Activated T-helper 1 cell treated with Interleukin-2 at 50 U/mL for 16 hours (primary cell): ENCODE measurements around the gene TCEAL7.
A peak's percentile ranks its signal among the peaks of the same experiment; 100 is the strongest.
"Not testable (repeated sequence)": the region's sequence is repeated elsewhere in the genome, so short reads cannot be mapped to it uniquely, and the experiment has no call there.

Experiments used
- DNase-seq: peaks from one replicate; pipeline ENCODE4 v3.0.0-alpha.2; 2020; ENCODE audit warnings: low read depth

TCEAL7 gene, protein sequence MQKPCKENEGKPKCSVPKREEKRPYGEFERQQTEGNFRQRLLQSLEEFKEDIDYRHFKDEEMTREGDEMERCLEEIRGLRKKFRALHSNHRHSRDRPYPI

DNA sequence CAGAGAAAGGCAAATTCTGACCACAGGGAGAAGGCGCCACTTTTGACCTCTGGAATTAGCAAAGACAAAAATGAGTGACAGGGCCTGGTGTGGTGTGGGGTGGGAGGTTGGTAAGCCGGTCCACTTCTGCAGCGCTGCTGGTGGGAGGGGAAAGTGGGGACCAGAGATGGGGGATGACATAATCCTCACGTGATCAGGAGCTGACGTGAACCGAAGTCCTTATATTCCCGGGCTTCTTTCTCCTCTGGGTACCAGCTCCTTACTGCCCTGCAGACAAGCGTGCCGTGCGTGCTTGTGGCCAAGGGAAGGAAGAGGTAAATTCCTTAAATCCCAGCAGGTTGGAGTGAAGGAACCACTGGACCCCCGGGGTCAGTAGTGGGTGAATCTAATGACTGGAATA lies at the start of gene TCEAL7:
TCEAL7 (plus strand) TSS at position 249 of the 400 bp plus-strand sequence. CDS start 1,165 bp downstream, outside the sequence.
- no peak for DNase-seq

- no peak for DNase-seq
Measured at GRCh38 chrX:103293118-103293517, 36.9 kb upstream of the TCEAL7 start.

DNA sequence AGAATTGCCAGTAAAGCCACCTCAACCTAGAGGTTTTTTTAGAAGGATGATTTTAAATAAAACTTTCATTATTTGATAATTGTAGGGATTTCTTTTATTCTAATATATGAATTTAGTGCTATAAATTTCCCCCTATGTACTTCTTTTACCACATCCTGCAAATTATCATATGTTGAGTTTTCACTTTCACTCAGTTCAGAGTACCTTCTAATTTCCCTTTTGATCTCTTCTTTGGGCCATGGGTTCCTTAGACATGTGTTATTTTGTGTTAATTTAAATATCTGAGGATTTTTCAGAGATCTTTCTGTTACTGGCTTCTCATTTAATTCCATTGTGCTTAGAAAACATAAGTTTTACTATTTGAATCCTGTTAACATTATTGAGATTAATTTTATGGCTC lies 25.3 kb upstream of the TCEAL7 start:
- no peak for DNase-seq

- DNase-seq = not testable (repeated sequence)
Measured at GRCh38 chrX:103305666-103306065, 24.4 kb upstream of the TCEAL7 start.

- no peak for DNase-seq
Measured at GRCh38 chrX:103309860-103310554, 20.0 kb upstream of the TCEAL7 start.

DNA sequence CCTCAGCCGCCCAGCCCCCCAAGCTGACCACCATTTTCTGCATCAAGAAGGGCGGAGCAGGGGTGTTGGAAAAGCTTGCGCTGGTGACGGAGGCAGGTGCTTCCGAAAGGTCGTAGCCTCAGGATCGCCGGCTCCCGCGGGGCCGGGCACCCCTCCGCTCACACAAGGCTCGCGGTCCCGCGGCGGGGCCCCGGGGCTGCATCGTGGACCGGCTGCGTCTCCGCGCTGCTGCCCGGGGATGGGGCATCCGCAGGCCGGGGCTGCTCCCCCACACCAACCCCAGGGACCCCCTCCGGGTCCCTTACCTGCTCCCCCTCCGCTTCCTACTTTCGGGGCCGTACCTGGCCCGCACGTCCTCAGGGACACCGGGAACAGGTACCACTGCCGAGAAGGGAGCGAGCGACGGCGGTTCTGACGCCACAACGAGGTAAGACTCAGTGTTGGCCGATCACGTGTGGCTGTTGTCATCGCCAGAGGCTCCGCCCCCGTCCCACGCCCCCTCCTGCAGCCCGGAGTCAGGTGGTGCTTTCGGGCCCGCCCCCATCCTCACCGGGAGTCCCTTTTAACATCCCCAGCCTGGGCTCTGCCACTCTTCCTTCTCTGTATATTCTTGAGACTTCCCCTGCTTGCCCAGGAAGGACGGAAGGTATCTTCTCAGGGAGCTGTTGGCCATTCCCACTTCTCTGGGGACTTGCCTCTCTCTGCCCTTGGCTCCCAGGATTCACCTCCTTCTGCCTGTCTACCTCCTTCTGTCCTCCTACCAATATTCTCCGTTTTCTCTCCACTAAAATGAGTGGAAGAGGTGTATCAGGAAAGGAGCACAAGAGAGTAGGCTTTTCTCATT lies 19.3 kb upstream of the TCEAL7 start, which contains the start of gene BEX2:
BEX2 (minus strand) TSS at position 436 of the 844 bp plus-strand sequence. CDS start 1,014 bp downstream, outside the sequence.
- peak; percentile 72 for DNase-seq

- DNase-seq = no peak
Measured at GRCh38 chrX:103311399-103311780, 18.6 kb upstream of the TCEAL7 start.

GRCh38 chrX:103330681-103331288 lies 746 bp downstream of the TCEAL7 start:
- DNase-seq = no peak

GRCh38 chrX:103338663-103339062 lies 8.6 kb downstream of the TCEAL7 start:
- DNase-seq = no peak

DNA sequence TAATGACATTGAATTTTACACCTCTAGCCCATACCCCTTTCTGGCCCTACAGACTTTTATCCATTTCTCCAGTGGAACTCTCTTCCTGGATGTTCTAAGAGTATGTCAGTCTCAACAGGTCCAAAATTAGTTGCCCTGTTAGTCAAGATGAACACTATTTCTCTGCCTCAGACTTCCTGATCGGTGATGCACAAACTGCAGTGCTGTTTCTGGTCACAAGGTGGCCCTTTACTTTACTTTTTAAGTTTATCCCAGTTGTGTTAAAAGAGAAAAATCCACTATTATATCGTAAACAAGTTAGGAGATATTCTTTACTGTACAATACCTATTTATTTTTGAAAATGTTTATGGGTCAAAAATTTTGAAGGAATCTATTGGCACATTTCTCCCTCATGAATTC lies 13.1 kb downstream of the TCEAL7 start:
- no peak for DNase-seq

DNA sequence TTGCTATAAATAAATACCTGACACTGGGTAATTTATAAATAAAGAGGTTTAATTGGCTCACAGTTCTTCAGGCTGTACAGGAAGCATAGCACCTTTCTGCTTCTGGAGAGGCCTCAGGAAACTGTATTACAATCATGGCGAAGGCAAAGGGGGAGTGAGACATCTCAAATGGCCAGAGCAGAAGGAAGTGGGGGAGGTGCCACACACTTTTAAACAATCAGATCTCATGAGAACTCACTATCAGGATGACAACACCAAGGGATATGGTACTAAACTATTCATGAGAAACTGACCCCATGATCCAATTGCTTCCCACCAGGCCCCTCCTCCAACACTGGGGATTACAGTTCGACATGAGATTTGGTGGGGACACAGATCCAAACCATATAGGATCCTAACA lies 14.6 kb downstream of the TCEAL7 start:
- no peak for DNase-seq

- no peak for DNase-seq
Measured at GRCh38 chrX:103347682-103348397, 17.8 kb downstream of the TCEAL7 start.

DNA sequence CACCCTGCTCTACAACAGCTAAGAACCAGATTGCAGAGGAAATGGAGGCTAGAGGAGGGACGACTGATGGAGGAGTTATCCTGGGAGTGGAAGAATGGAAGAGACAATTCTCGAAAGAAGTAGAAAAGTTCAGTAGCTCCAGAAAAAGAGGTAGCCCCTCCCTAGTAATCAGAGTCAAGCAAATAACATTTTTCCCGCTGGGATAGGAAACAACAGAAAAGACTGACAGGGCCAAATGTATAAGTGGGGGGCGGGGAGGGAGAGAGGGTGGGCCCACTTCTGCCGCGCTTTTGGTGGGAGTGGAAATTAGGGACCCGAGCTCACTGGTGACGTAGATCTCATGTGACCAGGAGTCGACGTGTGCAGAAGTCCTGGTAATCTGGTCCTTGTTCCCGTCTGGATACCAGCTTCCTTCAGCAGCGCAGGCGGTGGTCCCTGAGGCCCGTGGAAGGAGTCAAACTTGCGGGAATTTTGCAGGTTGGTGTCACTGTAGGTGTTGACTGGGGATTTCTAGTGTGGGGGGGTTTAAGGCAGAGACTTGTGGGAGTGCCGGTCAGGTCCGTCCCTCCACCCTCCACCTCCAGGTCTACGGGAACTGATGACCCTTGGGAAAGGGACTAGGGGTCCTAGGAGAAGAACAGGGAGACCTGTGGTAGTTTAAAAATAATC lies 26.2 kb downstream of the TCEAL7 start, which contains the start of gene TCEAL9:
TCEAL9 (plus strand) TSS at position 377 of the 669 bp plus-strand sequence. CDS start 1,179 bp downstream, outside the sequence.
- DNase-seq = no peak

DNA sequence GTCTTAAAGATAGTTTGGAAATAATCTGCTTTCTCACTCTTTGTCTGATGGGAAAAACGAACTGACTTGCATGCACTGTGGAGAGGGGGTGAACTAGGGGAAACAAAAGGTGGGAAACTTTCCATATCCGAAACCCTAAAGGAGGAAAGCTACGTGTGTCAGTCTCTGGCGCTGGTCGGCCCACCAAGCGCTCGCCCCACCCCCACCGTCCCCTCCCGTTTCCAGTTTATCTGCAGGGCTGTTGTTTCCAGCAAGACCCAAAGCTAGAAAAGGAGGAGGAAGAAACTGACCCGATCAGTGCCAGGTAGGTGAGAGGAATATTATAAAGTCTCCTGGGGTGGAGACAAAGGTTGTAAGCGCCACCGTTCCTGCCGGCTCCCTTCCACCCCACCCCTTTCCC lies 26.8 kb downstream of the TCEAL7 start:
- no peak for DNase-seq

- DNase-seq = no peak
Measured at GRCh38 chrX:103357871-103358270, 27.8 kb downstream of the TCEAL7 start.

DNA sequence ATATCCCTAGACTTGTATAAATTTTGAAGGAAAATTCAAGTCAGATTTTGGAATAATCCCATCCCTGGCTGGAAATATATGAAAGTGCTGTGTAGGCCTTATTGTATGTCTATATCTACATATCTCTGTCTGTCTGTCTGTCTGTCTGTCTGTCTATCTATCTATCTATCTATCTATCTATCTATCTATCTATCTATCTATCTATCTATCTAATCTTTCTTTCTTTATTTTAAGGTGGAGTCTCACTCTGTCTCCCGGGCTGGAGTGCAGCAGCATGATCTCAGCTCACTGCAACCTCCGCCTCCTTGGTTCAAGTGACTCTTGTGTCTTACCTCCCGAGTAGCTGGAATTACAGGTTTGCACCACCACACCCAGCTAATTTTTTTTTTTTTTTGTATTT lies 29.6 kb downstream of the TCEAL7 start:
- DNase-seq = not testable (repeated sequence)

DNA sequence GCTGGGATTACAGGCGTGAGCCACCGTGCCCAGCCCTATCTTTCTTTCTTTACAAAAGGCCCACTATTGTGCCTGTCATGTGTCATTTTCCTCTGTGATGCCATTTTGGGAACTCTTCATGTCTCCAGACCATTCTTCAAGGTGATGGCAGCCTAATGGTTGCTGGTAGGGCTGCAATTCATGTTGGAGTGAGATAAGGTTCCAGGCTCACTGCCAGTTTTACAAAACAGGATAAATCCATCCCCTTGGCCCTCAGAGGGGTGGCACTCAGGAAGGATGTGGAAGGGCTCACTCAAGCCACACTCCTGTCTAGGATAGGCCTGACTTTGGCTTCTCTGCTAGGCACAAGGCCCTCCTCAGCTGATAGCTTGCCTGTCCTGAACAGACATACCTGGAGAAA lies 30.1 kb downstream of the TCEAL7 start:
- no peak for DNase-seq

- DNase-seq = no peak
Measured at GRCh38 chrX:103360916-103361315, 30.9 kb downstream of the TCEAL7 start.

GRCh38 chrX:103361798-103362197 lies 31.8 kb downstream of the TCEAL7 start:
- no peak for DNase-seq

DNA sequence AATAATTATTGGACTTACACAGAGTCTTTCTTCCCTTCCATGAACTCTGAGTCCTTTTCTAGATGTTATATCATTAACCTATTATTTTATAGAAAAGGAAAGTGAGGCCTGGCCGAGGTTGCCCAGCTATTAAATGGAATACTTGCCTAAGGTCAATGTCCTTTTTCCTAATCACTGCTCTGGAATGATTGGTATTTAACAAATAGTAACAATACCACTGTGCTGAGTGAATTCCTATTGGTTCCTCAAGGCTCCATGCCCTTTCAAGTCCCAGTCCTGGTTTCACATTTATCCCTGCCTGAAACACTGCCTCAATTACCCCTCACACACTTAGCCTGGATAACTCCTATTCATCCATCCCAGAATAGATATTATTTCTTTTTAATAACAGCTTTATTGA lies 32.4 kb downstream of the TCEAL7 start:
- DNase-seq = no peak

GRCh38 chrX:103363046-103363445 lies 33.0 kb downstream of the TCEAL7 start:
- no peak for DNase-seq
